Activated CD4-positive, alpha-beta T cell treated with anti-CD3 and anti-CD28 coated beads, Interleukin-2, amount 10 ng/mL, durations not matched to agents 7 days and 5 days (primary cell): Measurements from ENCODE around the gene KDM8. TPM values are rescaled to one million over a fixed set of nuclear protein-coding genes. Genes with fewer than 3 reads are reported as not detected.

Experiments used
- CTCF ChIA-PET: fragments of 350-600 bp; sonication (Branson Sonifier 250); formaldehyde crosslinking; loops from one replicate; lab custom pipeline; 2021; ENCODE audit warnings: antibody characterized with exemption; lab: Charles Lee
- POLR2A ChIA-PET: fragments of 350-600 bp; sonication (Branson Sonifier 250); formaldehyde crosslinking; loops from one replicate; lab custom pipeline; 2021; ENCODE audit warnings: antibody characterized with exemption; lab: Charles Lee
- DNase-seq: peaks from one replicate; pipeline ENCODE4 v3.0.0-alpha.2; 2020
- H3K27ac Mint-ChIP-seq: one replicate; pipeline ENCODE4 v1.8.0; 2021; ENCODE audit warnings: mild to moderate bottlenecking, moderate library complexity, mixed read lengths
- H3K27me3 Mint-ChIP-seq: one replicate; pipeline ENCODE4 v1.8.0; 2021; ENCODE audit warnings: mixed read lengths
- H3K36me3 Mint-ChIP-seq: one replicate; pipeline ENCODE4 v1.8.0; 2021; ENCODE audit warnings: low read depth, mixed read lengths
- H3K4me1 Mint-ChIP-seq: one replicate; pipeline ENCODE4 v1.8.0; 2021; ENCODE audit warnings: mixed read lengths
- H3K4me3 Mint-ChIP-seq: one replicate; pipeline ENCODE4 v1.8.0; 2021; ENCODE audit warnings: mild to moderate bottlenecking, moderate library complexity, mixed read lengths
- H3K9me3 Mint-ChIP-seq: one replicate; pipeline ENCODE4 v1.8.0; 2021; ENCODE audit warnings: mixed read lengths
- total RNA-seq, 2 experiments: library from RNA; stranded (reverse); gene quantifications; one replicate each; pipeline ENCODE4 v1.2.3, GENCODE V29; 2021

The KDM8 gene
- total RNA-seq, 2 experiments from 2014 or later = 22.5 to 25.0 TPM

DNA sequence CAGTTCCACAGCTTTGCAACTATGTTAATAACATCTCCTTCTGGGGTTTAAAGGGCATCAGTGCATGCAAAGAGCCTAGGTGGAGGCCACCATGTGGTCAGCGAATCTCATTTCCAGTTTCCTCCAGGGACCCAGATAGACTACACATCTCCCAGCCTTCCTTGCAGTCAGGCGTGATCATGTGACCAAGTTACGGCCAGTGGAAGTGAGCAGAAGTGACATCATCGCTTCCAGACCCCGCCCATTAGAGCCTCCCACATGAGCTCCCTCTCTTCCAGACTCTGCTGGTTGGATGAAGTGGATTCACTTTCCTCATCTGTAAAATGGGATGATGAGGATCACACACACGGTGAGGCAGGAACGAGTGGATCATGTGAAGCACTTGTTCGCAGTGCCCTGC, 27.4 kb upstream of the KDM8 start:
- Mint-ChIP-seq H3K4me3 (no peak overlapping the region), H3K36me3 (peaks cover 14% of the 10 kb centered on the region), H3K9me3 (peaks cover 10% of the 10 kb centered on the region), H3K4me1 (peaks cover 85% of the 10 kb centered on the region), H3K27me3 (no peaks in the 10 kb centered on the region), H3K27ac (peak overlapping the region; percentile 77)
- POLR2A ChIA-PET = interaction anchor here (0.7 kb wide), 1 partner anchor 143 kb away, joined by 3 read pairs; no protein-coding TSS in a partner anchor
- no peak for DNase-seq
- CTCF ChIA-PET = interaction anchor here (1.0 kb wide), 1 partner anchor 195 kb away, joined by 3 read pairs; no protein-coding TSS in a partner anchor

DNA sequence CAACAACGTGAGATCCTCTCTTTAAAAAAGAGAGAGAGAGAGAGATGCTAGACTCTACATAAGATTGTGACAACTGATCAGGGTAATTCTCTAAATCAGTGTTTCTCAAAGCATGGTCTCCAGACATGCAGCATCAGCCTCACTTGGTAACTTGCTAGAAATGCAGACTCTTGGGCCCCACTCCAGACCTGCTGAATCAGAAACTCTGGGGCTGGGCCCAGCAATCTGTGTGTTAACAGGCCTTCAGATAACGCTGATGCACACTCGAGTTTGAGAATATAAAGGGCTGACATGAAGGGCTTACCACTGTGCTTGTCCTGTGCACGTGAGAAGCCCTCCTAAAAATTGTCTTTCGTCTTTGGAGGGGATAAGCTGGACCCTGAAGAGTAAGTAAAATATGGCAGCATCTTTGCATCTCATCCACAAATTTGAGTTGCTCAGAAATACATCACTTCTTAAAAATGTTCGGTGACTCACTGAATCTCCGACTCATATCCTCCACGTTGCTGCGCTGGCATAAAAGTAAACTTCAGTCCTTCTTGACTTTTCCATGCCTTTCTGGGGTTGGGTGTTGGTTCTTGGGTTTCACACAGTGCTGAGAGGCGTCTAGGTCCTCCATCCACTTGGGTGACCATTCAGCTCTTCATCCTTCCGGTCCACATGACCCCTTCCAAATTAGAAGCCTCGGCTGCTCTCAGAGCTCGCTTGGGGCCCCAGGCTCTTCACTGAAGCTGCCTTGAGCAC, 26.1 kb upstream of the KDM8 start:
- no peak for DNase-seq
- peaks cover 4% of the 10 kb centered on the region for H3K27me3 Mint-ChIP-seq
- peak overlapping the region; percentile 77 for H3K27ac Mint-ChIP-seq
- ChIA-PET CTCF (interaction anchor here (0.9 to 3.2 kb wide), 5 partner anchors 8 to 193 kb away, joined by 3 to 16 read pairs (median 3); no protein-coding TSS in a partner anchor), POLR2A (no interaction called here)
- no peak overlapping the region for H3K4me3 Mint-ChIP-seq
- H3K36me3 Mint-ChIP-seq = peaks cover 7% of the 10 kb centered on the region
- peaks cover 81% of the 10 kb centered on the region for H3K4me1 Mint-ChIP-seq
- H3K9me3 Mint-ChIP-seq = peaks cover 4% of the 10 kb centered on the region

DNA sequence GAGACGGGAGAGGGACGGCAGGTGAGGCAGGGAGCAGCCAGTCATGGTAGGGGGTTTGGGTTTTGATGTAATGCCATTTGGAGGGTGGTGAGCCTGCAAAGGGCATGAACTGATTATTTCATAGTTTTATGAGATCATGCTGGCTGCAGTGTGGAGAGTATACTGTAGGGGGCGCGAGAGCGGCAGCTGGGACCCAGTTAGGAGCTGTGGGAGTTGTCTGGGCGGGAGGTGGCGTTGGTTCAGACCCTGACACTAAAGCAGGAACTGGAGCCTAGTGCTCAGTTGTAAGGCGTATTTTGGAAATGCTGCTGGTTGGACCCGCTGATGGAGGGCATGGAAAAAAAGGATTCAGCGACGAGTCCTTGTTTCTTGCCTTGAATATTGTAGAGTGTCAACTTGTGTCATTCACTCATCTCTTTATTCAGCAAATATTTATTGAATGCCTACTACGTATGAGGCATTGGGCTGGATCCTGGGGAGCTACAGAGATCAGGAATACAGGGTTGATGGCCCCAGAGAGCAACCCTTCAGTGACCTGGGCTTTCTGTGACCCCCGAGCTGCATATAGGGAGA, 23.7 kb upstream of the KDM8 start:
- DNase-seq = peak; percentile 92
- Mint-ChIP-seq H3K4me1 (peaks cover 58% of the 10 kb centered on the region), H3K9me3 (peaks cover 6% of the 10 kb centered on the region), H3K27ac (peak overlapping the region; percentile 71), H3K36me3 (peaks cover 4% of the 10 kb centered on the region), H3K4me3 (no peak overlapping the region), H3K27me3 (peaks cover 6% of the 10 kb centered on the region)
- POLR2A ChIA-PET = interaction anchor here (0.5 to 0.8 kb wide), 3 partner anchors 20 to 55 kb away, joined by 3 read pairs; no protein-coding TSS in a partner anchor
- CTCF ChIA-PET = interaction anchor here (0.6 to 4.1 kb wide), 28 partner anchors 9 to 271 kb away, joined by 3 to 23 read pairs (median 5); partner anchors contain the start of gene KDM8

DNA sequence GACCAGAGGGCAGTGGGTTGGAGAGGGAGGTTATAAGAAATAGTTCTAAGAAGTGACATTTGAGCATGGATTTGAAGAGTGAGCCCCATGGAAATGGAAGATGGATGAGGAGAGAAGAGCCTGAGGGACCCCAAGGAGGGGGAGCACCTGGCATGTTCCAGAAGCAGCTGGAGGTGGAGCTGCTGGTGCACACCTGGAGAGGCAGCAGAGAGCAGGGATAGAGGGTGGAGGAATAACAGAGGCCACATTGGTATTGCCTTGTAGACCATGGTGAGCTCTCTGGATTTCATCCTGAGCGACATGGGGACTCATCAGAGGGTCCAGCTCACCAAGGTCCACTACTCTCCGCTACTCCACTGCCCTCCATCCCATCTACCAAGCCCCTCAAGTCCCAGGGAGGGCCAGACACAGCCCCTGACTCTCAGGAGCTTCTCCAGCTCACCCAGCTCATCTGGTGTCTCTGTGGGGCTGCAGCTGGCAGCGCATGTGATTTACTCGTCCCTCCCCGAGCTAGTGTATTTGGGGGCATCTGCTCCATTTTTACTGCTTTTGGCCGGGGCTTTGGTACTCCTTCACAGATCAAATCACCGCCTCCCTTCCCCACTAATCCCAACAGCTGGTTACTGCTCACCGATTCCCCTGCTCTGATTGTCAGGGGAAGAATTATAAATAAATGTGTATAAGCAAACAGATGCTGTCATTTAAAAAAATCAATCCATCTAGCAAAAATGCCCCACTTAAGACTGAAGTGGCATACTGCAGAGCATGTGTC, 22.1 kb upstream of the KDM8 start:
- peaks cover 6% of the 10 kb centered on the region for H3K27me3 Mint-ChIP-seq
- H3K27ac Mint-ChIP-seq = peak overlapping the region; percentile 2
- ChIA-PET POLR2A (no interaction called here), CTCF (interaction anchor here (0.8 to 4.1 kb wide), 6 partner anchors 10 to 197 kb away, joined by 3 to 23 read pairs (median 5); no protein-coding TSS in a partner anchor)
- no peak for DNase-seq
- peaks cover 10% of the 10 kb centered on the region for H3K9me3 Mint-ChIP-seq
- H3K4me1 Mint-ChIP-seq = peaks cover 56% of the 10 kb centered on the region
- no peak overlapping the region for H3K4me3 Mint-ChIP-seq
- peaks cover 4% of the 10 kb centered on the region for H3K36me3 Mint-ChIP-seq

DNA sequence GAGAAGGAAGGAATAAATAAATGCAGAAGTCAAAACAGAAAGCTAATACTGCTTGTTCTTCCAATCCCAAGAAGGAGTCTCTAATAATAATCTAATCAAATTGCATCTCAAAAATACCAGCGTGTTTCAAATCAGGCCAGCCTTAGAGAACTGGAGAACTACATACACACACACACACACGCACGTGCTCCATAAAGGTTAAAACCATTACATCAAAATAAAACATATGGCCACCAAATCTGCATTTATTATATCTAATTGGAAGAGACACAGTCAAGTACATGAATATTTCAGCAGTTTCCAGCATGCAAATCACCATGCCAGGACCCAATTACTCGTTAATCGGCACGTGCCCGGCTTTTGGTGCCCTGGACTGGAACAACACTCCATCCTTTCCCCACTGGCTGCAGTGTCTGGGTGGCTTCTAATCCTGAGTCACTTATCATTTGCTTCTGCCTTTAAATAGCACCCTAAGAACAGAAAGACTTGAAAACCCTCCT, 20.4 kb upstream of the KDM8 start:
- DNase-seq = no peak
- Mint-ChIP-seq H3K4me3 (no peak overlapping the region), H3K36me3 (peaks cover 4% of the 10 kb centered on the region), H3K4me1 (peaks cover 46% of the 10 kb centered on the region), H3K27me3 (peaks cover 6% of the 10 kb centered on the region), H3K9me3 (peaks cover 10% of the 10 kb centered on the region), H3K27ac (no peak overlapping the region)
- ChIA-PET POLR2A (no interaction called here), CTCF (interaction anchor here (0.6 kb wide), 1 partner anchor 113 kb away, joined by 6 read pairs; no protein-coding TSS in a partner anchor)

DNA sequence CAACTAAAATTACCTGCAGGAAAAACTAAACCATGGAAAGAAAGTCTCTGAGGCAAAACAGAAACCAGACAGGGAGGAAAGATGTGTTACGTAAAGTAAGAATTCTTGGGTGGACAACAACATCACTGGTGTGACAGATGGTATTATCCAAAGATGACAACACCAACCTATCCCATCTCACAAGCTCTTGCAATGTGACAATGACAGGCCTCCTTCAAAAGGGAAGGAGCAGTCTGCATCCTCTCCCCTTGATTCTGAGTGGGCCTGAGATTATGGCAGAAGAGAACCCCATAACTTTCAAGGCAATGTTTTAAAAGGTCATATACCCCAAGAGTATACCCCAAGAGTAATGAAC, 17.6 kb upstream of the KDM8 start:
- POLR2A ChIA-PET = no interaction called here
- Mint-ChIP-seq H3K27me3 (peaks cover 6% of the 10 kb centered on the region), H3K4me3 (no peak overlapping the region), H3K4me1 (peaks cover 25% of the 10 kb centered on the region), H3K27ac (no peak overlapping the region), H3K36me3 (peaks cover 4% of the 10 kb centered on the region), H3K9me3 (peaks cover 10% of the 10 kb centered on the region)
- no peak for DNase-seq
- CTCF ChIA-PET = interaction anchor here (1.7 kb wide), 1 partner anchor 10 kb away, joined by 4 read pairs; no protein-coding TSS in a partner anchor

DNA sequence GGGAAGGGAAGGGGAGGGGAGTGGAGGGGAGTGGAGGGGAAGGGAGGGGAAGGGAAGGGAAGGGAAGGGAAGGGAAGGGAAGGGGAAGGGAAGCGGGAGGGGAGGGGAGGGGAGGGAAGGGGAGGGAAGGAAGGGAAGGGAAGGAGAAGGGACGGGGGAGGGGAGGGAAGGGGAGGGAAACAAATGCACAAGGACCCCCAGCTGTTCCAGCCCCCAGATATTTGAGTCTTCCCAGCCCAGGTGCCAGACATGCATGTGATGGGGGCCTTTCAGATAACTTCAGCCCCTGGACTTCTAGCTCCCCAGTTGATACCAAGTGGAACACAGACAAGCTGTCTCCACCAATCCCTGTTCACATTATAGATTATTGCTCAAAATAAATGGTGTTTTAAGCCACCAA, 14.7 kb upstream of the KDM8 start:
- no peak overlapping the region for H3K27ac Mint-ChIP-seq
- POLR2A ChIA-PET = no interaction called here
- DNase-seq = no peak
- H3K4me1 Mint-ChIP-seq = peaks cover 19% of the 10 kb centered on the region
- CTCF ChIA-PET = interaction anchor here (0.6 to 1.1 kb wide), 3 partner anchors 9 to 1906 kb away, joined by 3 read pairs; no protein-coding TSS in a partner anchor
- H3K9me3 Mint-ChIP-seq = peaks cover 7% of the 10 kb centered on the region
- H3K36me3 Mint-ChIP-seq = no peaks in the 10 kb centered on the region
- no peak overlapping the region for H3K4me3 Mint-ChIP-seq
- H3K27me3 Mint-ChIP-seq = no peaks in the 10 kb centered on the region

DNA sequence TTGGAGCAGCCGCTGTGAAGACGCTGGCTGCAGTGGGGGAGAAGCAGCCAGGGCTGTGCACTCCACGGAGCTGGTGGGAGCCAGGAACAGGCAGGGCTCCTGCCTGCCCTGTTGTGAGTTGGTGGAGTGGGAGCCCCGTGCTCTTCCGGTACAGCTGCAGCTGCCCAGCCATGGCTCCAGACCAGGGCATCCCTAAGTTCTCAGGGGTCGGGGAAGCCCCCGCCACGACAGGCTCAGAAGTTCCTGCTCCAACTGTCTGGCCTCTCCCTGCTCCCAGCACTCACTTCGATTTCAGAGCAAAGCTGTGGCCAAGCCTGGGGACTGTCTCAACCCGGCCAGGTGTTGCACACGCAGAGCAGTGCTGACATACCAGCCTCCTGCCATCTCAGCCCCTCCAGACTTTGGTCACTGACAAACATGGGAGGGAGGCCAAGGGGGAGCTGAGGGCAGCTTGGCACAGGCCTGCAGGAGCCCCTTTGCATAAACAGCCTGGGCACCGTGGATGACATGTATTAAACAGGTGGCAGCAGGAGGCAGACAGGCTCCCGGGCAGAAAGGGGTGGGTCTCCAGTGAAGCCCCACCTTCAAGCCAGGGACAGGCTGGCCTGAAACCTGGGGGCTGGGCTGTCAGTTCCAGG, 13.9 kb upstream of the KDM8 start:
- CTCF ChIA-PET = interaction anchor here (0.6 to 3.4 kb wide), 4 partner anchors 8 to 1906 kb away, joined by 3 to 23 read pairs (median 3); no protein-coding TSS in a partner anchor
- Mint-ChIP-seq H3K36me3 (peaks cover 6% of the 10 kb centered on the region), H3K4me1 (peaks cover 22% of the 10 kb centered on the region), H3K4me3 (no peak overlapping the region), H3K27ac (no peak overlapping the region), H3K27me3 (no peaks in the 10 kb centered on the region), H3K9me3 (peaks cover 11% of the 10 kb centered on the region)
- POLR2A ChIA-PET = no interaction called here
- DNase-seq = no peak

DNA sequence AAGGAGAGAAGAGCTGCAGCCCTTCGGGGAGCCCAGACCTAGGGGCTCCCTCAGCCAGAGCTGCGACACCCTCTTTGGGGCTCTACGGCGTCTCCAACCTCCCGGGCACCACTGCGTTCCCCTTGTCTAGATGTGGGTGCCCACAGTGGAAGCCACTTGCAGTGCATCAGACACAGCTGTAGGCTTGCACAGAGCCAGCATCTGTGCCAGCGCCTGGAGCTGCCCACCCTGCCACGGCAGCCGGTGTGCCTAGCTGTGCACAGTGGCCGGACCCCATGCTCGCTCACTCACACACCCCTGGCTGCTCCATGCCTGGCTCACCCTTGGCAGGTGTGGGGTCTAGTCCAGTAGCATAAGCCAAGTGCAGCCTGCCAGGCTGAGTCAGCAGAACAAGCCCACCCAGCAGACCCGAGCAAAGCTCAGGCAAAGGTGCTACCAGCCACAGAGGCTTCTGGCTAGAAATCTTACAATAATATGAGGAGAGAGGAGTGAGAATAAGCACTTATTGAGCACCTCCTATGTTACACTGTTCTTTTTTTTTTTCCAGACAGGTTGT, 12.9 kb upstream of the KDM8 start:
- no peak for DNase-seq
- POLR2A ChIA-PET = no interaction called here
- CTCF ChIA-PET = interaction anchor here (0.7 to 3.4 kb wide), 4 partner anchors 9 to 1959 kb away, joined by 3 to 23 read pairs (median 4); no protein-coding TSS in a partner anchor
- Mint-ChIP-seq H3K4me3 (no peak overlapping the region), H3K27me3 (no peaks in the 10 kb centered on the region), H3K4me1 (peaks cover 26% of the 10 kb centered on the region), H3K36me3 (peaks cover 14% of the 10 kb centered on the region), H3K9me3 (peaks cover 18% of the 10 kb centered on the region), H3K27ac (peak overlapping the region; percentile 41)

DNA sequence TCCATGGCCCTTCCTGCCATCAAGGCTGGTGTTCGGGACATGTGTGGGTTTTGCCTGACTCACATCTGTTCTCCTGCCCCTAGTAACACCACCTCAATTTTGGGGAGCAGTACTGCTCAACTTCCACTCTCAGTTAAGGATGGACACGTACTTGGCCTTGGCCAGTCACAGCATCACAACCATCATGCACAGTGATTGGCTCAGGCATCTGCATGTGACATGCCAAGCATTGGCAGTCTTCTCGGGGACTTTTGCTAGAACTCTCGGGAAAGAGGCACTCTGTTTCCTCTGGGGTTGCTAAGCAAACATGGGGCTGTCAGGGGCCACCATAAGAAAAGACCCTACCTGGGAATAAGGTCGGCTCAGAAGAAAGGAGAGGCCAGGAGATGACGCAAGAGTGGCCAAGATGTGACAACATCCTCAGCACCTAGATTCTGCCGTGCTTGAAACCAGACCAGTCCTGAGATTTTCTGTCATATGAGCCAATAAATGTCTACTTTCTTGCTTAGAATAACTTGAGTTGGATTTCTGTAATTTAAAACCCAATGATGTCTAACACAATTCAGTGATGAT, 11.9 kb upstream of the KDM8 start:
- POLR2A ChIA-PET = no interaction called here
- H3K27ac Mint-ChIP-seq = peak overlapping the region; percentile 47
- DNase-seq = no peak
- CTCF ChIA-PET = interaction anchor here (1.4 to 3.4 kb wide), 2 partner anchors 11 to 21 kb away, joined by 4 to 23 read pairs; no protein-coding TSS in a partner anchor
- H3K27me3 Mint-ChIP-seq = no peaks in the 10 kb centered on the region
- H3K4me1 Mint-ChIP-seq = peaks cover 30% of the 10 kb centered on the region
- no peak overlapping the region for H3K4me3 Mint-ChIP-seq
- H3K36me3 Mint-ChIP-seq = peaks cover 14% of the 10 kb centered on the region
- H3K9me3 Mint-ChIP-seq = peaks cover 14% of the 10 kb centered on the region

DNA sequence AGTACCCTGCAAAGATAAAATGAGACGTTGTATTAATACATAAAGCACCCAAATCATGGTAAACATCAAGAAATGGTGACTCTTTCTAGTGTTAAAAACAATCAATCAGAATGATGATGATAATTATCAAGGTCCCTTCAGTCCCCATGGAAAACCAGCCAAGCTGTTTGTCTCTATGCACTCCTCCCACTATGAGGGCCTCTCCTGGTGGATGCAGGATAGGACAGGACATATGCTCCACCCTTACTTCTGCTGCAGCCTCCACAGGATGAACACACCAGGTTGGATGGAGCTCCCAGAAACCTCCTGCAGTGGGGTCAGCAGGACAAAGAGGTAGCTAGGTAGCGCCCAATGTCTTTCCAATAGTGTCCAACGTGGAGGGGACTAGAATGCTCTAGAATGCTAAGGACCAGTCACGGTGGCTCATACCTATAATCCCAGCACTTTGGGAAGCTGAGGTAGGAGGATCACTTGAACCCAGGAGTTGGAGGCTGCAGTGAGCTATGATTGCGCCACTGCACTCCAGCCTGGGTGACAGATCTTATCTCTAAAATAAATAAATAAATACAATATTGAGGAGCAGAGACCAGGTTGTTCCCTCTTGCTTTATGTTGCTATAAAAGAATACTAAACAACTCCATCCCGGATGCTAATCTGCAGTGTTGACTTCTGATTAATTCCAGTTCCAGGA, 9.9 kb upstream of the KDM8 start:
- H3K36me3 Mint-ChIP-seq = peaks cover 25% of the 10 kb centered on the region
- ChIA-PET POLR2A (no interaction called here), CTCF (interaction anchor here (0.8 to 2.2 kb wide), 3 partner anchors 14 to 24 kb away, joined by 3 to 10 read pairs (median 3); no protein-coding TSS in a partner anchor)
- H3K9me3 Mint-ChIP-seq = peaks cover 20% of the 10 kb centered on the region
- no peak overlapping the region for H3K4me3 Mint-ChIP-seq
- no peak overlapping the region for H3K27ac Mint-ChIP-seq
- no peaks in the 10 kb centered on the region for H3K27me3 Mint-ChIP-seq
- DNase-seq = no peak
- peaks cover 48% of the 10 kb centered on the region for H3K4me1 Mint-ChIP-seq
